Aorta (tissue), 5 donors: Measurements from ENCODE around the gene ARPC1A. TPM values are rescaled to one million over a fixed set of nuclear protein-coding genes. Genes with fewer than 3 reads are reported as not detected.
"Not testable (repeated sequence)": the region's sequence is repeated elsewhere in the genome, so short reads cannot be mapped to it uniquely, and the experiment has no call there.

Experiments
- ATAC-seq: fragments of 200-7000 bp; cut with Tn5 transposase; one replicate; pipeline ENCODE4 v1.9.1; 2022; ENCODE audit warnings: moderate library complexity; ENCODE audit not compliant: low FRiP score
- DNase-seq, 2 donors: peaks; one replicate each; pipeline ENCODE4 v3.0.0-alpha.2; 2020
- H3K27ac ChIP-seq, 2 donors: one replicate each; pipeline ENCODE4 v1.5.1; 2013; ENCODE audit warnings: low read length in 2 of 2, mild to moderate bottlenecking in 2 of 2, moderate library complexity in 2 of 2, control low read depth in 1 of 2, inconsistent platforms in 1 of 2, low read depth in 1 of 2
- H3K27me3 ChIP-seq, 2 donors: one replicate each; pipeline ENCODE4 v1.6.1; 2013; ENCODE audit warnings: control low read depth in 1 of 2, low read length in 1 of 2, mild to moderate bottlenecking in 1 of 2, moderate library complexity in 1 of 2; ENCODE audit not compliant: insufficient read depth in 2 of 2, control insufficient read depth in 1 of 2
- H3K36me3 ChIP-seq, 2 donors: one replicate each; pipeline ENCODE4 v1.6.1; 2013; ENCODE audit warnings: control low read depth in 1 of 2, low read length in 1 of 2, mild to moderate bottlenecking in 1 of 2; ENCODE audit not compliant: insufficient read depth in 2 of 2, control insufficient read depth in 1 of 2
- H3K4me1 ChIP-seq, 2 donors: one replicate each; pipeline ENCODE4 v1.6.1; 2013; ENCODE audit warnings: low read length in 2 of 2, control low read depth in 1 of 2, mild to moderate bottlenecking in 1 of 2, moderate library complexity in 1 of 2; ENCODE audit not compliant: insufficient read depth in 2 of 2, control insufficient read depth in 1 of 2
- H3K4me3 ChIP-seq, 2 donors: one replicate each; pipeline ENCODE4 v1.5.1; 2013; ENCODE audit warnings: low read length in 2 of 2, control low read depth in 1 of 2, mild to moderate bottlenecking in 1 of 2
- H3K9me3 ChIP-seq: one replicate; pipeline ENCODE4 v1.6.1; 2013; ENCODE audit warnings: mild to moderate bottlenecking, low read length; ENCODE audit not compliant: control insufficient read depth
- WGBS, 2 donors: extraction: QIAGEN DNeasy Blood & Tissue Kit; methylation state at CpG; one replicate each; pipeline ENCODE4 v1.1.7; 2013; 5-methylcytosine and 5-hydroxymethylcytosine counted together
- intact Hi-C, 2 donors: fragments of 100-400 bp; cut with DNase I; formaldehyde crosslinking; loops; one replicate each; pipeline versions ENCODE4 v1.14.2 to v1.15.0; 2022
- polyA plus RNA-seq, 2 donors: library from polyadenylated mRNA; stranded (reverse); fragments of 200-250 nt; gene quantifications; one replicate each; pipeline ENCODE4 v1.2.3, GENCODE V29; 2013
- total RNA-seq, 2 donors: library from RNA; stranded (reverse); fragmentation: NEBNext Ultra II Directional; extraction: Animal tissue kit (Norgen Biotek cat#: 25700); gene quantifications; one replicate each; pipeline ENCODE4 v1.2.1, GENCODE V29; 2021
- donor health status: healthy with polysubstance abuse.
- donor health status: Bipolar disorder and iron deficiency.
- donor health status: DM: no; HTN: no; CAD: no.
- donor health status: DM: no; HTN: no; CAD: no.
- donor health status: DM: yes; HTN: yes; CAD: no.

The ARPC1A gene
- total and polyA plus RNA-seq, 4 donors = 95.1 to 227 (median 103) TPM

DNA sequence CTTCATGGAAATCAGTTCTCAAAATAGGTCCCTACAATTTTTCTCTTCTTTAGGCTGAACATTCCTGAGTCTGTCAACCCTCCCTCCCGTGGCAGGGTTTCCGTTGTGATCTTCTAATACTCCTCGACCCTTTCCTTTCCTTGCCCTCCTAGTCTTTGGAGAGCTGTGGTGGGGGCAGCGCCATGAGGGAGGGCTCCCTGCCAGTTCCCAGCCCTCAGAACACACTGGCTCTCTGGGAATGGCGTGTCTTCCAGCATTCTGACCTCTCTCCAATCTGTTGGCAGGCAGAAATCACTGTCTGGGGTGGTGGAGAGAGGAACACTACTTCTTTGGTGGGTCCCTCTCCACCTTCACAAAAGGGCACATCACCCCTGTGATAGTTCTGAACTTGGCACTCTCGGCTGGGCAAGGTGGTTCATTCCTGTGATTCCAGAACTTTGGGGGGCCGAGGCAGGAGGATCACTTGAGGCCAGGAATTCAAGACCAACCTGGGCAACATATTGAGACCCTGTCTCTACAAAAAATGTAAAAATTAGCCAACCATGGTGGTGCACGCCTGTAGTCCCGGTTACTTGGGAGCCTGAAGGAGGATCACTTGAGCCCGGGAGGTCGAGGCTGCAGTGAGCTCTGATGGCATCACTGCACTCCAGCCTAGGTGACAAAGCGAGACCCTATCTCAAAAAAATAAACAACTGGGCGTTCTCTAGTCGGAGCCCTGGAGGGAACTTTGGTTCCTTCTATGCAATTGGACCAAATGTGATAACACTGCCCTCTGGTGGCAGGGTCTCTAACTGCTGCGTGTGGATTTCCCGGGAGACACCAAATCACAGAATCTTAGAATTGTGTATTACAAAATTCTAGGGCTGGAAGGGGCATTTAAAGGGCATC lies 13.1 kb upstream of the ARPC1A start:
- no peak overlapping the region for H3K27ac ChIP-seq
- no peaks in the 10 kb centered on the region for H3K4me1 ChIP-seq
- H3K9me3 ChIP-seq = no peaks in the 10 kb centered on the region
- DNase-seq (peak; percentile 79 to 87), ATAC-seq (peak; percentile 86)
- WGBS, 2 donors = 26 to 27% methylated on average over 16 of the region's 16 CpGs
- H3K27me3 ChIP-seq = no peaks in the 10 kb centered on the region
- H3K4me3 ChIP-seq = no peak overlapping the region
- intact Hi-C loops = loop anchor here (1.0 to 5.0 kb wide), 4 partner anchors 168 to 272 kb away; partner anchors contain the start of gene SMURF1 (in 2 of the 2)
- no peaks in the 10 kb centered on the region for H3K36me3 ChIP-seq

DNA sequence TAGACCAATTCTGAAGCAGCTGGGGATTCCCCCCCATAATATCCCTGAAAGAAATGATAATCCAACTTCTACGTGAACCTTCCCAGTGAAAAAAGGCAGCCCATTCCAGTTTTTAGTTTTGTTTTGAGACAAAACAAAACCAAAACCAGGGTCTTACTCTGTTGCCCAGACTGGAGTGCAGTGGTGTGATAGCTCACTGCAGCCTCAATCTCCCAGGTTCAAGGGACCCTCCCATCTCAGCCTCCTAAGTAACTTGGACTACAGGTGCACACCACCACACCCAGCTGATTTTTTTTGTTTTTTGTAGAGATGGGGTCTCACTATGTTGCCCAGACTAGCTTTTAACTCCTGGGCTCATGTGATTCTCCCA lies 12.5 kb upstream of the ARPC1A start:
- intact Hi-C loops = loop anchor here (1.0 to 5.0 kb wide), 4 partner anchors 168 to 273 kb away; partner anchors contain the start of gene SMURF1 (in 2 of the 2)
- no peaks in the 10 kb centered on the region for H3K27me3 ChIP-seq
- ATAC-seq (no peak), DNase-seq (no peak)
- H3K4me3 ChIP-seq = no peak overlapping the region
- H3K9me3 ChIP-seq = no peaks in the 10 kb centered on the region
- H3K27ac ChIP-seq = no peak overlapping the region
- WGBS, 2 donors = 4 to 5% methylated on average over 1 of the region's 1 CpG
- H3K36me3 ChIP-seq = no peaks in the 10 kb centered on the region
- H3K4me1 ChIP-seq = no peaks in the 10 kb centered on the region

DNA sequence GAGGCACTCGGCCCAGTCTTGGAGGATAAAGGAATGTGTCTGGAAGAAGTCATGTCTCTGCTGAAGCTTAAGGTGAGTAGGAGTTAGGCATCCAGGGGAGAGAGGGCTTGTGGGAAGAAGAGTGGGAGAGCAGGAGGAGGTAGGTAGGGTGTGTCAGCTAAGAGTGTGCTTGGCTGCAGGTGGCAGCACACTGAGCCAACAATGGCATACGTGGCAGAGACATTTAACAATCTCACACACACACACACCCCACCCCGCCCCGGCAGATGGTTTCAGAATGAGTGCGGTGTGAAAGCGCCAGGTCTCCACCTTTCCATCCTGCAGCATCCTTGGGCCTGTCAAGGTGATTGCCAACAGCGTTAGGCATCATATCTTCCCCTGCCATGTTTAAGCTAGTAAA lies 11.2 kb upstream of the ARPC1A start:
- DNase-seq = no peak
- Histone ChIP-seq H3K27ac (no peak overlapping the region), H3K4me3 (no peak overlapping the region), H3K4me1 (no peaks in the 10 kb centered on the region), H3K27me3 (no peaks in the 10 kb centered on the region), H3K9me3 (no peaks in the 10 kb centered on the region), H3K36me3 (no peaks in the 10 kb centered on the region)
- WGBS, 2 donors = 86 to 90% methylated on average over 7 of the region's 7 CpGs
- intact Hi-C loops = loop anchor here in 1 of 2 donors (5.0 kb wide), 1 partner anchor 172 kb away; the partner anchor contains the start of gene SMURF1
- no peak for ATAC-seq

DNA sequence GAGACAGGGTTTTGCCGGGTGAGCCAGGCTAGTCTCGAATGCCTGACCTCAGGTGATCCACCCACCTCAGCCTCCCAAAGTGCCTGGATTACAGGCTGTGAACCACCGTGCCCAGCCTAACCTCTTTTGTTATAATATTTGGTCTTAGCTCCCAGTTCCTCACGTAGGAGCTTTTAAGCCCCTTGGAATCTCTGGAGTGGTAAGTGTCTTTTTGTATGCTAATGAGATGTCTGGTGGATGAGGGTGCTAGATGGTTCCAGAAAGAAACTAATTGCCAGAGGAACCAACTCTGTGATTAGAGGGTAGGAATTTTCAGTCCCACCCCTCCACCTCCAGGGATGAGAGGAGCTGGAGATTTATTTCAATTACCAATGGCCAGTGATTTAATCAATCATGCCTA lies 5.3 kb upstream of the ARPC1A start:
- no peak overlapping the region for H3K4me3 ChIP-seq
- no peak for DNase-seq
- no peaks in the 10 kb centered on the region for H3K27me3 ChIP-seq
- intact Hi-C loops = no loop called here
- no peaks in the 10 kb centered on the region for H3K36me3 ChIP-seq
- H3K4me1 ChIP-seq = no peaks in the 10 kb centered on the region
- 44 to 57% methylated on average over 4 of the region's 4 CpGs for WGBS, 2 donors
- no peaks in the 10 kb centered on the region for H3K9me3 ChIP-seq
- H3K27ac ChIP-seq = no peak overlapping the region
- ATAC-seq = no peak

DNA sequence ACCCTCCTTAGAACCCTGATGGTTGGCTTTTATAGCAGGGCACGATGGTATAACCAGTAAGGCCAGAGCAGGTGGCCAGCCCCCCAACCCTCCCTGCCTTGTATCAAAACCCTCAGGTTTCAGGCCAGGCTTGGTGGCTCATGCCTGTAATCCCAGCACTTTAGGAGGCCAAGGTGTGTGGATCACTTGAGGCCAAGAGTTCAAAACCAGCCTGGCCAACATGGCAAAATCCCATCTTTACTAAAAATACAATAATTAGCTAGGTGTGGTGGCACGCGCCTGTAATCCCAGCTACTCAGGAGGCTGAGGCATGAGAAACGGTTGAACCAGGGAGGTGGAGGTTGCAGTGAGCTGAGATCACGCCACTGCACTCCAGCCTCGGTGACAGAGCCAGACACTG lies 3.0 kb upstream of the ARPC1A start:
- intact Hi-C loops, ATAC-seq, H3K27ac ChIP-seq, H3K9me3 ChIP-seq, H3K36me3 ChIP-seq, H3K27me3 ChIP-seq, DNase-seq, H3K4me1 ChIP-seq, H3K4me3 ChIP-seq: not testable (repeated sequence)
- 88 to 89% methylated on average over 6 of the region's 6 CpGs for WGBS, 2 donors

DNA sequence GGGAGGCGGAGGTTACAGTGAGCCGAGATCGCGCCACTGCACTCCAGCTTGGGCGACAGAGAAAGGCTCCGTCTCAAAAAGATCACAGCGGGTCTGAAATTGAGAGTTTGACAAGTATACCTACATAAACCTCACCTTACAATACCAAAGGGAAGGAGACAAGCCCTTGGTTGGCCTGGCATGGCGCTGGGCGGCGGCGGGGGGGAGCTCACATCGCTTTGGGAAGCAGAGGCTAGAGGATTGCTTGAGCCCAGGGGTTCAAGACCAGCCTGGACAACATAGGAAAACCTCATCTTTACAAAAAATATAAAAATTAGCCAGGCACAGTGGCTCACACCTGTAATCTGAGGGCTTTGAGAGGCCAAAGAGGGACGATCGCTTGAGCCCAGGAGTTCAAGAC lies 1.1 kb upstream of the ARPC1A start:
- WGBS, 2 donors = 97% methylated on average over 14 of the region's 14 CpGs
- no peaks in the 10 kb centered on the region for H3K27me3 ChIP-seq
- no peak for DNase-seq
- H3K4me1 ChIP-seq = no peaks in the 10 kb centered on the region
- H3K9me3 ChIP-seq = no peaks in the 10 kb centered on the region
- no peak overlapping the region for H3K27ac ChIP-seq
- intact Hi-C loops = no loop called here
- ATAC-seq = no peak
- H3K4me3 ChIP-seq = no peak overlapping the region
- no peaks in the 10 kb centered on the region for H3K36me3 ChIP-seq

DNA sequence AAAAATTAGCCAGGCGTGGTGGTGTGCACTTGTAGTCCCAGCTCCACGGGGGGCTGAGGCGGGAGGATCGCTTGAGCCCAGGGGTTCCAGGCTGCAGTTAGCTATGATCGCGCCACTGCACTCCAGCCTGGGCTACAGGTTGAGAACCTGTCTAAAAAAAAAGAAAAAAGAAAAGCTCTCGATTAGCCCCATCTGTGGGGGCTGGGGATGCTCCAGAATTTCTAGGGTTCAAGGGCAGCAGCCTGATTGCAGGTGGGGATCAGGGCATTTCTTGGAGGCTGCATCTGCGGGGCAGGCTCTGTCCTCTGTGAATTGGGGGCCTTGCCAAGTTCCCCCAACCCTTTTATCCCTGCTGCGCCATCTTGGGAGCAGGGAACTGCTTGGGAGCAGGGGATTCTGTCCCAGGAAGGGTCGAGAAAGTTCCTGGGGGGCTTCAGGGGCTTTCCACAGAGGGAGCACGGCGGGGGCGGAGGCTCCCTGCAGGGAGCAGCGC lies 651 bp upstream of the ARPC1A start:
- Histone ChIP-seq H3K9me3 (no peaks in the 10 kb centered on the region), H3K27ac (no peak overlapping the region), H3K4me1 (no peaks in the 10 kb centered on the region), H3K4me3 (peak overlapping the region; percentile 42 to 44), H3K36me3 (no peaks in the 10 kb centered on the region), H3K27me3 (no peaks in the 10 kb centered on the region)
- intact Hi-C loops = no loop called here
- DNase-seq (no peak), ATAC-seq (peak; percentile 3)
- WGBS, 2 donors = 21 to 26% methylated on average over 14 of the region's 14 CpGs

DNA sequence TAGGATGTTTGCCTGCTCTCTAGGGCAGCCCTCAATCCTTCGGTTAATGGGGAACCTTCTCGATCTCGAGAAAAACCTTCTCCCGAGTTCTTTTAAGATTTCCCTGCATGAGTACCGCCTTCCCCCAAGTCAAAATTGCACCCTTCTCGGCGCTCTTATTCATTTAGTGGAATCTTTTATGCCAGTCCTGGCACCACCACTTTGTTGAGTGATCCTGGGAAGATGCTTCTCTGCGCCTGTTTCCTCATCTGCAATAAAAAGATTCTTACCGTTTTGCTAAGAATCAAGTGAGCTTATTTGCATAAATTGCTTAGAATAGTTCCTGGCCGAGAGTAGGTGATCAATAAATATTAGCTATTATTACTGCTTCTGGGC lies 697 bp downstream of the ARPC1A start:
- peak overlapping the region; percentile 82 to 98 for H3K4me3 ChIP-seq
- H3K27me3 ChIP-seq = no peaks in the 10 kb centered on the region
- 2% methylated on average over 10 of the region's 10 CpGs for WGBS, 2 donors
- no peak overlapping the region for H3K27ac ChIP-seq
- DNase-seq = no peak
- intact Hi-C loops = no loop called here
- no peaks in the 10 kb centered on the region for H3K9me3 ChIP-seq
- H3K4me1 ChIP-seq = no peaks in the 10 kb centered on the region
- H3K36me3 ChIP-seq = no peaks in the 10 kb centered on the region
- ATAC-seq = no peak
